Thyroid gland (tissue), 4 donors: ENCODE data around the gene NAP1L4.

Experiments
- POLR2A ChIP-seq, 2 donors: fragments of 450-650 bp; IDR thresholded peaks; one replicate each; pipeline ENCODE4 v1.6.1; 2017; ENCODE audit warnings: antibody characterized with exemption in 2 of 2, mild to moderate bottlenecking in 2 of 2, moderate library complexity in 1 of 2
- TF ChIP-seq, protein P1 (sequence below), 6 experiments: fragments of 200-600 bp in 3 of 6; fragments of 450-650 bp in 3 of 6; sonication (generic) in 3 of 6; IDR thresholded peaks; one replicate each; pipeline ENCODE4 v1.5.1; 2016 to 2019; ENCODE audit warnings: antibody characterized with exemption in 6 of 6, mild to moderate bottlenecking in 2 of 6, inconsistent platforms in 1 of 6, moderate library complexity in 1 of 6

DNA sequence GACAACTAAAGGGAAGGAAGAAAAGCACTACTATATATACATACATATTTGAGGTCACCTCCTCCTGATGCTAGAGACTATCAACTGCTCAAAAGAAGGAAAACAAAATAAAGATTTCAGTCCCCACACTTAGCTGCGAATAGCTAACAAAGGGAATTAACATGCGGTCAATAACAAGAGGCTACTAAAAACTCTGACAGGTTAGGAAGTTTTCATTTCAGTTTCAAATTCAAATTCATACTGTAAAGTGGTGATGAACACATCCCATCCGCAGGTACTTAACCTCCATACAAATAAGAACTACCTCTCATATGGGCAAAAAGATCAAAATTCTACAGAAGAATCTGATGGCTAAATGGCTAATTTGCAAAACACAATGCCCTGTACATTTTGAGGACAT lies 2.6 kb downstream of the NAP1L4 start:
- TF ChIP-seq, protein P1, sequence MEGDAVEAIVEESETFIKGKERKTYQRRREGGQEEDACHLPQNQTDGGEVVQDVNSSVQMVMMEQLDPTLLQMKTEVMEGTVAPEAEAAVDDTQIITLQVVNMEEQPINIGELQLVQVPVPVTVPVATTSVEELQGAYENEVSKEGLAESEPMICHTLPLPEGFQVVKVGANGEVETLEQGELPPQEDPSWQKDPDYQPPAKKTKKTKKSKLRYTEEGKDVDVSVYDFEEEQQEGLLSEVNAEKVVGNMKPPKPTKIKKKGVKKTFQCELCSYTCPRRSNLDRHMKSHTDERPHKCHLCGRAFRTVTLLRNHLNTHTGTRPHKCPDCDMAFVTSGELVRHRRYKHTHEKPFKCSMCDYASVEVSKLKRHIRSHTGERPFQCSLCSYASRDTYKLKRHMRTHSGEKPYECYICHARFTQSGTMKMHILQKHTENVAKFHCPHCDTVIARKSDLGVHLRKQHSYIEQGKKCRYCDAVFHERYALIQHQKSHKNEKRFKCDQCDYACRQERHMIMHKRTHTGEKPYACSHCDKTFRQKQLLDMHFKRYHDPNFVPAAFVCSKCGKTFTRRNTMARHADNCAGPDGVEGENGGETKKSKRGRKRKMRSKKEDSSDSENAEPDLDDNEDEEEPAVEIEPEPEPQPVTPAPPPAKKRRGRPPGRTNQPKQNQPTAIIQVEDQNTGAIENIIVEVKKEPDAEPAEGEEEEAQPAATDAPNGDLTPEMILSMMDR (IDR thresholded peaks at IDR 0.05) = no peak
- TF ChIP-seq POLR2A (IDR thresholded peaks at IDR 0.05) = no peak
